Left forelimb (tissue), 1 donor: ENCODE results near the gene GIT1.

ENCODE experiments used
- DNase-seq: peaks from one replicate; pipeline ENCODE4 v3.0.0-alpha.2; 2018; ENCODE audit warnings: low spot score

GIT1 gene

GRCh38 chr17:29579866-29580771, 9.3 kb downstream of the GIT1 start:
- no peak for DNase-seq

GRCh38 chr17:29578626-29579485, 10.6 kb downstream of the GIT1 start:
- no peak for DNase-seq

GRCh38 chr17:29577385-29578211, 11.8 kb downstream of the GIT1 start:
- no peak for DNase-seq

- DNase-seq: no peak
Measured at GRCh38 chr17:29577001-29577370, 12.5 kb downstream of the GIT1 start.

- DNase-seq: no peak
Measured at GRCh38 chr17:29576214-29577000, 13.0 kb downstream of the GIT1 start.

- no peak for DNase-seq
Measured at GRCh38 chr17:29575511-29576213, 13.8 kb downstream of the GIT1 start.

GRCh38 chr17:29574732-29575510, 14.5 kb downstream of the GIT1 start:
- no peak for DNase-seq

- no peak for DNase-seq
Measured at GRCh38 chr17:29573871-29574731, 15.3 kb downstream of the GIT1 start.

- DNase-seq: no peak
Measured at GRCh38 chr17:29573558-29573869, 15.9 kb downstream of the GIT1 start.

GRCh38 chr17:29572691-29573557, 16.5 kb downstream of the GIT1 start:
- peak; percentile 84 for DNase-seq

- DNase-seq: peak; percentile 67
Measured at GRCh38 chr17:29571883-29572681, 17.4 kb downstream of the GIT1 start.

GRCh38 chr17:29571486-29571882, 18.0 kb downstream of the GIT1 start:
- peak; percentile 61 for DNase-seq

GRCh38 chr17:29570521-29570920, 18.9 kb downstream of the GIT1 start:
- no peak for DNase-seq

GRCh38 chr17:29569245-29569950, 20.1 kb downstream of the GIT1 start:
- no peak for DNase-seq

GRCh38 chr17:29568331-29569244, 20.9 kb downstream of the GIT1 start, which contains the start of gene TP53I13:
Gene TP53I13, plus strand, starts transcription at chr17:29568701. Its CDS starts 58 bp downstream, at chr17:29568759.
- peak; percentile 95 for DNase-seq
